H1 (cell line): ENCODE results near the gene SMARCA1. TPM values are rescaled to one million over a fixed set of nuclear protein-coding genes. Genes with fewer than 3 reads are reported as not detected.

Experiments used
- ASH2L ChIP-seq: fragments of 200-600, 300-600 bp; sonication (generic); IDR thresholded peaks from one replicate; pipeline ENCODE4 v1.7.1; 2017; ENCODE audit warnings: low read length
- BACH1 ChIP-seq: IDR thresholded peaks from 2 replicates; pipeline ENCODE4 v1.6.1; 2012; ENCODE audit warnings: low read length, improper control_type of control experiment
- CBX8 ChIP-seq: fragments of 300-800, 300-1000 bp; sonication (generic); IDR thresholded peaks from 2 replicates; pipeline ENCODE4 v1.7.1; 2016; ENCODE audit warnings: low read depth, low read length, borderline replicate concordance
- CHD7 ChIP-seq: fragments of 300-600 bp; sonication (generic); IDR thresholded peaks from 2 replicates; pipeline ENCODE4 v1.7.1; 2012; ENCODE audit warnings: low read length, moderate library complexity, mild to moderate bottlenecking, inconsistent platforms; ENCODE audit not compliant: insufficient replicate concordance
- CTBP2 ChIP-seq: IDR thresholded peaks from 2 replicates; pipeline ENCODE4 v1.7.0; 2011; ENCODE audit warnings: borderline replicate concordance, mild to moderate bottlenecking, moderate library complexity, mixed read lengths, low read length; ENCODE audit not compliant: insufficient read depth, insufficient read length
- GABPA ChIP-seq: IDR thresholded peaks from 2 replicates; pipeline ENCODE4 v1.6.1; 2011; ENCODE audit warnings: mild to moderate bottlenecking, low read length, moderate library complexity, borderline replicate concordance; ENCODE audit not compliant: insufficient read depth
- POLR2A ChIP-seq, 2 experiments: IDR thresholded peaks; 1 replicate in 1 of 2; 2 replicates in 1 of 2; pipeline ENCODE4 v1.6.1; 2011; ENCODE audit warnings: low read depth in 2 of 2, low read length in 2 of 2, mild to moderate bottlenecking in 2 of 2; ENCODE audit errors: control extremely low read depth in 1 of 2
- RAD21 ChIP-seq, 2 experiments: IDR thresholded peaks in 1 of 2; conservative IDR thresholded peaks in 1 of 2; 2 replicates each; pipeline ENCODE4 v1.6.1; 2011; ENCODE audit warnings: low read depth in 2 of 2, low read length in 2 of 2, improper control_type of control experiment in 1 of 2, inconsistent platforms in 1 of 2, mild to moderate bottlenecking in 1 of 2, moderate library complexity in 1 of 2
- SP1 ChIP-seq: IDR thresholded peaks from 2 replicates; pipeline ENCODE4 v1.6.1; 2011; ENCODE audit warnings: low read depth, low read length
- SP2 ChIP-seq: IDR thresholded peaks from 2 replicates; pipeline ENCODE4 v1.6.1; 2012; ENCODE audit warnings: mild to moderate bottlenecking, low read length, inconsistent platforms
- SRF ChIP-seq: IDR thresholded peaks from 2 replicates; pipeline ENCODE4 v1.6.1; 2011; ENCODE audit warnings: mild to moderate bottlenecking, low read depth, low read length, moderate library complexity
- TCF12 ChIP-seq: IDR thresholded peaks from 2 replicates; pipeline ENCODE4 v1.6.1; 2011; ENCODE audit warnings: low read depth, mild to moderate bottlenecking, low read length
- YY1 ChIP-seq: IDR thresholded peaks from 2 replicates; pipeline ENCODE4 v1.6.1; 2011; ENCODE audit warnings: low read depth, mild to moderate bottlenecking, low read length
- polyA plus RNA-seq, 7 experiments: library from polyadenylated mRNA; depleted of rRNA in 3 of 7; stranded (reverse) in 5 of 7; unstranded in 2 of 7; fragments of >200 nt in 5 of 7; fragments of 200-250 nt in 2 of 7; gene quantifications; 1 replicate in 5 of 7; 2 replicates in 1 of 7; 4 replicates in 1 of 7; pipeline versions ENCODE4 v1.2.1 to v1.2.3, GENCODE V29; 2011 to 2013; ENCODE audit warnings: missing spikeins in 2 of 7, mixed read lengths in 2 of 7
- total RNA-seq: library from RNA; stranded (reverse); fragmentation: NEBNext Ultra II Directional; extraction: Animal tissue kit (Norgen Biotek cat#: 25700); gene quantifications from 2 replicates; pipeline ENCODE4 v1.2.1, GENCODE V29; 2021

Gene SMARCA1
- total and polyA plus RNA-seq, 2 of the 8 experiments (the other 6 are each of a cell fraction or from before 2014, with no cell fraction given), result 13.1 to 54.4 TPM

GRCh38 chrX:129433945-129434344 is 89.3 kb downstream of the SMARCA1 start (continued):
- no peak for TF ChIP-seq CHD7
- no peak for TF ChIP-seq TCF12
- no peak for TF ChIP-seq YY1
- TF ChIP-seq GABPA, result no peak
- TF ChIP-seq SP2, result no peak
- no peak for TF ChIP-seq RAD21 (IDR thresholded peaks at IDR 0.05 in 1 of 2, conservative IDR thresholded peaks at IDR 0.05 in 1 of 2; ENCODE audit: low read depth in 2 of 2, low read length in 2 of 2)
- no peak for TF ChIP-seq CTBP2
- no peak for TF ChIP-seq POLR2A (IDR thresholded peaks at IDR 0.05; ENCODE audit: control extremely low read depth in 1 of 2, low read depth in 2 of 2, low read length in 2 of 2)
- no peak for TF ChIP-seq CBX8
- TF ChIP-seq SRF, result no peak
- TF ChIP-seq ASH2L, result no peak
- no peak for TF ChIP-seq BACH1
- TF ChIP-seq SP1, result no peak
